Esophagus squamous epithelium (tissue), 5 donors: ENCODE data around the gene DAAM1. TPM values are rescaled to one million over a fixed set of nuclear protein-coding genes. Genes with fewer than 3 reads are reported as not detected.

Source experiments
- DNase-seq: peaks from one replicate; lab custom pipeline; 2025; lab: John Stamatoyannopoulos, UW
- H3K27ac ChIP-seq, 4 donors: fragments of 200-600 bp; sonication (generic); one replicate each; pipeline ENCODE4 v1.5.1; 2016 to 2019; ENCODE audit warnings: mild to moderate bottlenecking in 1 of 4
- H3K27me3 ChIP-seq, 4 donors: fragments of 200-600 bp; sonication (generic); 1 replicate in 3 of 4; 2 replicates in 1 of 4; pipeline versions ENCODE4 v1.5.1 to v1.6.0; 2017 to 2021; ENCODE audit warnings: antibody characterized with exemption in 1 of 4
- H3K36me3 ChIP-seq, 3 donors: fragments of 200-600 bp; sonication (generic); one replicate each; pipeline ENCODE4 v1.5.1; 2016 to 2019
- H3K4me1 ChIP-seq, 3 donors: fragments of 200-600 bp; sonication (generic); one replicate each; pipeline ENCODE4 v1.5.1; 2017 to 2019
- H3K4me3 ChIP-seq, 4 donors: fragments of 200-600 bp; sonication (generic); 1 replicate in 3 of 4; 2 replicates in 1 of 4; pipeline ENCODE4 v1.5.1; 2016 to 2019; ENCODE audit warnings: mild to moderate bottlenecking in 2 of 4, moderate library complexity in 1 of 4
- H3K9me3 ChIP-seq, 3 donors: fragments of 200-600 bp; sonication (generic); one replicate each; pipeline ENCODE4 v1.5.1; 2016 to 2019
- POLR2A ChIP-seq, 4 donors: fragments of 450-650 bp; IDR thresholded peaks; one replicate each; pipeline ENCODE4 v1.6.1; 2017; ENCODE audit warnings: antibody characterized with exemption in 4 of 4, mild to moderate bottlenecking in 4 of 4, moderate library complexity in 3 of 4
- WGBS, 2 donors: methylation state at CpG; one replicate each; pipeline ENCODE4 v1.1.5; 2018; 5-methylcytosine and 5-hydroxymethylcytosine counted together
- intact Hi-C: fragments of 100-400 bp; cut with DNase I; formaldehyde crosslinking; loops from one replicate; pipeline ENCODE4 v1.15.0; 2022
- total RNA-seq, 4 donors: library from RNA; depleted of rRNA; stranded (reverse); fragments of >200 nt; gene quantifications; one replicate each; pipeline ENCODE4 v1.1.0, GENCODE V29; 2016
- TF ChIP-seq, protein P1 (sequence below), 6 experiments: fragments of 450-650 bp in 4 of 6; fragments of 200-600 bp in 2 of 6; sonication (generic) in 2 of 6; IDR thresholded peaks; one replicate each; pipeline ENCODE4 v1.5.1; 2016 to 2019; ENCODE audit warnings: antibody characterized with exemption in 6 of 6, mild to moderate bottlenecking in 4 of 6, moderate library complexity in 4 of 6
- donor health status: DM: yes; HTN: yes; CAD: no.

The DAAM1 gene
- total RNA-seq, 4 donors from 2014 or later, result 47.2 to 91.7 (median 64.0) TPM

DNA sequence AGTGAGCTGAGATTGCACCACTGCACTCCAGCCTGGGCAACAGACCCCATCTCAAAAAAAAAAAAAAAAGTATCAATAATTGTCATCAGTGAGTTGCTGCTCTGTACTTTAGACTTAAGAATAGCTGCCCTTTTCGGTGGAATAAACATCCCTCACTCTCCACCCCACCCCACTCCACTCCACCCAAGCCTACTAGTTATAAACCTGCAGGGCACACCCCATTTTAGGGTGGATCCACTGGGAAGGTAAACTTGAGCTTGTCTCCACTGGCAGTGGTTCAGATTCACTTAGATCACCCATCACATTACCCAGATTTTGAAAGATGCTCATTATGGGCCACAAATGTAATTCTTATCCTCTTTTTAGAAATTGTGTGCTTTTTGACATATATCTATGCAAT is 170.3 kb downstream of the DAAM1 start:
- peaks cover 22 to 87% (median 55%) of the 10 kb centered on the region in 3 donors for H3K4me1 ChIP-seq

DNA sequence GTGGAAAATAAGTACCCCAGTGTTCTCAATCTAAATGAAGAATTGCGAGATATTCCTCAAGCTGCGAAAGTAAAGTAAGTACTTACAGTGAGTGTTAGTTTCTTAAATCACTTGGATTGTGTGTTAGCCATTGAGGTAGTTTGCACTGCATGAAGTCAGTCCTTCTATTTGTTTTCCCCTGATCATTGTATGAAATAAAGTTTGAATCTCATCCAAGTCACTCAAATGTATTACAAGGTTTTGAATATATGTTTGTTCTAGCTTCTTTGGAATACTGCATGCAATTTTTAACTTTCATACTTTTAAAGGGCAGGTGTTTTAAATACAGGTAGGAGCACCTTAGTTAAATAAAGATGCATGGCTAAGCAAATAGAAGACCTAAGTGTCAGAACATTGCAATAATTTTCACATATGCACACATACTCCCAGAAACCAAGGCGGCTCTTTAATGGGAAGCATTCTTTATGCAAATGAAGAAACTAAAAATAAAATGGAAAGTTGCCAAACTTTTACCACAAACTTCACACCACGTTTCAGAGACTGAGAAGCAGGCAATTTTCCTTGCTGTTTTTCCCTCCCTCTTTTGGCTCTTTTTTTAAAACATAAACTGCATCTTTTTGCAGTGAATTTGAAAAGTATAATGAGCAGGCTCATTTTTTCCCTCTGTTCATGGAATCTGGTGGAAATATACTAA is 171.1 kb downstream of the DAAM1 start:
- intact Hi-C loops, result no loop called here
- 51 to 52% methylated on average over 4 of the region's 4 CpGs for WGBS, 2 donors
- DNase-seq, result no peak
- no peak for TF ChIP-seq POLR2A (IDR thresholded peaks at IDR 0.05)
- TF ChIP-seq, protein P1, sequence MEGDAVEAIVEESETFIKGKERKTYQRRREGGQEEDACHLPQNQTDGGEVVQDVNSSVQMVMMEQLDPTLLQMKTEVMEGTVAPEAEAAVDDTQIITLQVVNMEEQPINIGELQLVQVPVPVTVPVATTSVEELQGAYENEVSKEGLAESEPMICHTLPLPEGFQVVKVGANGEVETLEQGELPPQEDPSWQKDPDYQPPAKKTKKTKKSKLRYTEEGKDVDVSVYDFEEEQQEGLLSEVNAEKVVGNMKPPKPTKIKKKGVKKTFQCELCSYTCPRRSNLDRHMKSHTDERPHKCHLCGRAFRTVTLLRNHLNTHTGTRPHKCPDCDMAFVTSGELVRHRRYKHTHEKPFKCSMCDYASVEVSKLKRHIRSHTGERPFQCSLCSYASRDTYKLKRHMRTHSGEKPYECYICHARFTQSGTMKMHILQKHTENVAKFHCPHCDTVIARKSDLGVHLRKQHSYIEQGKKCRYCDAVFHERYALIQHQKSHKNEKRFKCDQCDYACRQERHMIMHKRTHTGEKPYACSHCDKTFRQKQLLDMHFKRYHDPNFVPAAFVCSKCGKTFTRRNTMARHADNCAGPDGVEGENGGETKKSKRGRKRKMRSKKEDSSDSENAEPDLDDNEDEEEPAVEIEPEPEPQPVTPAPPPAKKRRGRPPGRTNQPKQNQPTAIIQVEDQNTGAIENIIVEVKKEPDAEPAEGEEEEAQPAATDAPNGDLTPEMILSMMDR (IDR thresholded peaks at IDR 0.05), result no peak
- Histone ChIP-seq H3K27ac (peak overlapping the region in 3 of 4 donors; percentile 74 to 78 (median 77)), H3K27me3 (no peaks in the 10 kb centered on the region), H3K4me1 (peaks cover 22 to 87% (median 48%) of the 10 kb centered on the region in 3 donors), H3K4me3 (no peak overlapping the region), H3K9me3 (no peaks in the 10 kb centered on the region), H3K36me3 (peaks cover 0 to 31% (median 0%) of the 10 kb centered on the region in 3 donors)

More for the DNA sequence above, 170.3 kb downstream of the DAAM1 start:
- Histone ChIP-seq H3K36me3 (peaks cover 0 to 35% (median 0%) of the 10 kb centered on the region in 3 donors), H3K4me3 (no peak overlapping the region), H3K27me3 (no peaks in the 10 kb centered on the region), H3K9me3 (no peaks in the 10 kb centered on the region), H3K27ac (peak overlapping the region; percentile 58 to 78 (median 76))
- intact Hi-C loops, result no loop called here
- no peak for DNase-seq
- TF ChIP-seq, protein P1 (IDR thresholded peaks at IDR 0.05), result no peak
- TF ChIP-seq POLR2A (IDR thresholded peaks at IDR 0.05), result no peak
- WGBS, 2 donors, result 43 to 61% methylated on average over 1 of the region's 1 CpG

DNA sequence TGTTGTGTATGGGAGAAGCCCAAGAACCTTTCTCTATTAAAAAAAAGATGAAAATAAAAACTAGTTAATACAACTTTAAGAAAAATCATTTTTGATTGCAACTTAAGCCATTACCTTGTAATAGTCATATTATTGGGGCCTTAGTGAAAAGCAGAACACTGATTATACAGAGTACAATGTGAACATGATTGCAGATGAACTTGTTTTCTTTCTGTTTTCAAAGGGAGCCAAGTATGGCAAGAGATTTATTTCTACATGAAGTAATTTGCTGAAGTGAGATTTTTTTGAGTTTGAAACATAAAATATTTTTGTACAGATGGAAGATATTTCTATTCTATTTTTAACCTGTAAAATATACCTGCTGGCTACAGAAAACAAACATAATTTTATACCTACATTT is 171.8 kb downstream of the DAAM1 start:
- Histone ChIP-seq H3K36me3 (peaks cover 0 to 35% (median 0%) of the 10 kb centered on the region in 3 donors), H3K4me1 (peaks cover 22 to 82% (median 47%) of the 10 kb centered on the region in 3 donors), H3K27ac (peak overlapping the region in 2 of 4 donors; percentile 77 to 78), H3K27me3 (no peaks in the 10 kb centered on the region), H3K9me3 (no peaks in the 10 kb centered on the region), H3K4me3 (no peak overlapping the region)
- no peak for TF ChIP-seq POLR2A (IDR thresholded peaks at IDR 0.05)
- DNase-seq, result no peak
- intact Hi-C loops, result no loop called here

DNA sequence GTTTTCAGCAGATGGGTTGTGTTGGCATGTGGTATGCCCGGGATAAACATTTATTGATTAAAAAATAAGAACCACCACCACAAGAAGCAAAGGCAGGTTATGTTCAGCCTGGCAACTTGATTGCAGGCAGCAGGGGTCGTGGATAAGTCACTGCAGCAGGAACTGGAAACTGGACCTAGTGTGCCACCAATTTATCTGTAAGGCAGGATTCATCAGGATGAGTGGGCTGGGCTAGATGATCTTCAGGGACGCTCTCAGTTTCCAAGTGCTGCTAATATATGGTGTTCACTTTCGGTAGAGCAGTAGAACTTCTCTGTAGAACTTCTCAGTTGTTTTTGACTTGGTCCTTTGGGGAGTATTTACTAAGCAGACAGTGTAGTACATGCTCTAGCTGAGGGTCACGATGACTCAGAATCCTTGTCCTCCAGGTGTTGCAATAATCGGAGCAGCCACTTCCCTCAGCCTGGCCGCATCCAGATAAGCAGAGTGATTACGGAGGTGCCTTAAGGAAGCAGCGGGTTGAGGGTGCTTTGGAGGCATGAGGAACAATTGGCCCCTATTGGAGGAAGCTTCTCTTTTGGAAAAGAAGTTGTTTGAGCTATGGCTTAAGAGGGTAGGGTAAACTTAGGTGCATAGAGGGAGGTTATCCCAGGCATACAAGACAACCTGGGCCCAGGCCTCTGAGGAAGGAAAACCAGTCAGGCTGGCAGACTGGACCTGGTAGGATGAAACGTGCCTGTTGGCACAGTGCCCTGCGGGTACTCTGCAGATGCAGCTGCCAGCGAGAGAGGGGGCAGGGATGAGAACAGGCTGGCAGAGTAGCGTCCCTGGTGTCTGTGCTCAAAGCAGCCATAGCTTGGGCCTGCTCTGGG is 172.7 kb downstream of the DAAM1 start:
- DNase-seq, result no peak
- Histone ChIP-seq H3K4me3 (no peak overlapping the region), H3K36me3 (peaks cover 0 to 29% (median 0%) of the 10 kb centered on the region in 3 donors), H3K4me1 (peaks cover 22 to 74% (median 44%) of the 10 kb centered on the region in 3 donors), H3K27me3 (no peaks in the 10 kb centered on the region), H3K27ac (peak overlapping the region; percentile 53 to 79 (median 78)), H3K9me3 (no peaks in the 10 kb centered on the region)
- no peak for TF ChIP-seq POLR2A (IDR thresholded peaks at IDR 0.05)
- TF ChIP-seq, protein P1 (IDR thresholded peaks at IDR 0.05), result no peak
- intact Hi-C loops, result no loop called here
- 53 to 54% methylated on average over 12 to 13 of the region's 13 CpGs for WGBS, 2 donors

DNA sequence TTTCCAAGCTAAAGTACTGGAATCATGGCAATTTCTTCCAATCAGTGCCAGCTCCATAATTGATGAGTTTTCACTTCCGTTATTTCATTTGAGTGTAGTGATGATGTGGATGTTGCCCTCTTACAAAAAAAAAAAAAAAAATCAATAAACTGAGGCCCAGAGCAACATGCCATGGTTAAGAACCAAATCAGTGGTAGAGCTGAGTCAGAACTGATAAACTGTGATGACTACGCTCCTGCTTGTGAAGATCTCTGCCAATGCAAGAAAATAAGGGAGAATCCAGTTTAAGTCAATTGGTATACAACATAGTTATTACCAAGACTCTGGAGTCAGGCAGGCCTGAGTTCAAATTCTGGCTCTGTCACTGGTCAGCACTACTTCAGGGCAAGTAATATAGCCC is 174.0 kb downstream of the DAAM1 start:
- H3K4me1 ChIP-seq, result peaks cover 22 to 71% (median 44%) of the 10 kb centered on the region in 3 donors

More for the DNA sequence above, 174.0 kb downstream of the DAAM1 start:
- no peak for DNase-seq
- Histone ChIP-seq H3K27me3 (no peaks in the 10 kb centered on the region), H3K27ac (peak overlapping the region in 3 of 4 donors; percentile 77 to 78 (median 77)), H3K4me3 (no peak overlapping the region), H3K9me3 (no peaks in the 10 kb centered on the region), H3K36me3 (peaks cover 0 to 25% (median 0%) of the 10 kb centered on the region in 3 donors)
- intact Hi-C loops, result no loop called here
- no peak for TF ChIP-seq POLR2A (IDR thresholded peaks at IDR 0.05)
- TF ChIP-seq, protein P1 (IDR thresholded peaks at IDR 0.05), result no peak
- 74 to 86% methylated on average over 2 of the region's 2 CpGs for WGBS, 2 donors
